Ureter (tissue), 1 donor: Measurements from ENCODE around the gene SCTR. TPM values are rescaled to one million over a fixed set of nuclear protein-coding genes. Genes with fewer than 3 reads are reported as not detected.

Experiments used
- DNase-seq: peaks from one replicate; pipeline ENCODE4 v3.0.0-alpha.2; 2020; ENCODE audit warnings: low spot score
- total RNA-seq: library from RNA; stranded (reverse); gene quantifications from one replicate; pipeline ENCODE4 v1.2.4, GENCODE V29; 2023
- donor health status: DM: yes; HTN: yes; CAD: no.

SCTR gene
- total RNA-seq, 1 donor from 2014 or later, result not detected

- peak; percentile 55 for DNase-seq
Observed at GRCh38 chr2:119431155-119431975, 92.9 kb downstream of the SCTR start, which contains the start of gene TMEM37. TMEM37 (plus strand) TSS chr2:119431854; CDS start chr2:119431904, 50 bp downstream.

GRCh38 chr2:119430023-119430498 is 94.2 kb downstream of the SCTR start:
- DNase-seq, result no peak

GRCh38 chr2:119429225-119429981 is 94.9 kb downstream of the SCTR start:
- no peak for DNase-seq

GRCh38 chr2:119428488-119429224 is 95.6 kb downstream of the SCTR start:
- DNase-seq, result no peak

- no peak for DNase-seq
Observed at GRCh38 chr2:119427756-119428155, 96.5 kb downstream of the SCTR start.

GRCh38 chr2:119426801-119427395 is 97.4 kb downstream of the SCTR start:
- peak; percentile 78 for DNase-seq

GRCh38 chr2:119426396-119426675 is 97.9 kb downstream of the SCTR start:
- no peak for DNase-seq

- no peak for DNase-seq
Observed at GRCh38 chr2:119425620-119426395, 98.5 kb downstream of the SCTR start.

- DNase-seq, result no peak
Observed at GRCh38 chr2:119425119-119425405, 99.2 kb downstream of the SCTR start.

- no peak for DNase-seq
Observed at GRCh38 chr2:119424284-119425118, 99.8 kb downstream of the SCTR start.

- no peak for DNase-seq
Observed at GRCh38 chr2:119423811-119424210, 100.5 kb downstream of the SCTR start.

GRCh38 chr2:119423108-119423444 is 101.2 kb downstream of the SCTR start:
- no peak for DNase-seq

- DNase-seq, result no peak
Observed at GRCh38 chr2:119422360-119423107, 101.7 kb downstream of the SCTR start.

GRCh38 chr2:119421741-119422140 is 102.5 kb downstream of the SCTR start:
- no peak for DNase-seq

GRCh38 chr2:119421304-119421703 is 103.0 kb downstream of the SCTR start:
- no peak for DNase-seq

GRCh38 chr2:119419803-119420508 is 104.3 kb downstream of the SCTR start:
- no peak for DNase-seq

GRCh38 chr2:119419065-119419464 is 105.2 kb downstream of the SCTR start:
- no peak for DNase-seq

- no peak for DNase-seq
Observed at GRCh38 chr2:119417908-119418307, 106.4 kb downstream of the SCTR start.

- DNase-seq, result no peak
Observed at GRCh38 chr2:119416299-119416923, 107.9 kb downstream of the SCTR start.
